ENCODE measurements around the gene TRIOBP.

GRCh38 chr22:37816543-37817180 is 119.8 kb downstream of the TRIOBP start:
- TF ChIP-seq CTCF (conservative IDR thresholded peaks at IDR 0.05) (no peak), ZFX (IDR thresholded peaks at IDR 0.05) (no peak)
